ENCODE measurements around the gene ABCC5.
"Not testable (repeated sequence)": the region's sequence is repeated elsewhere in the genome, so short reads cannot be mapped to it uniquely, and the experiment has no call there.

ABCC5 gene

GRCh38 chr3:184017672-184018423, at the start of gene ABCC5:
Gene ABCC5 (minus strand): TSS chr3:184017884. CDS start chr3:184014392, 3,492 bp downstream.
- peak; percentile 93 for DNase-seq

- DNase-seq: no peak
Measured at GRCh38 chr3:184066211-184066610, 48.5 kb upstream of the ABCC5 start.

DNA sequence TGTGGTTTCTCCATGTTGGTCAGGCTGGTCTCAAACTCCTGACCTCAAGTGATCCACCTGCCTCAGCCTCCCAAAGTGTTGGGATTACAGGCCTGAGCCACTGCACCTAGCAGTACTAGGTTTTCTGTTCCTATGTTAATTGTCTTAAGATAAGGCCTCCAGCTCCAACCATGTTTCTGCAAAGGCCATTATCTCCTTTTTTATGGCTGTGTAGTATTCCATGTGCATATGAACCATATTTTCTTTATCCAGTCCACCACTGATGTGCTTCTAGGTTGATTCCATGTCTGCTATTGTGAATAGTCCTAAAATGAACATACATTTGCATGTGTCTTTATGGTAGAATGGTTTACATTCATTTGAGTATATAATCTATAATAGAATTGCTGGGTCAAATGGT, 45.0 kb upstream of the ABCC5 start:
- DNase-seq: no peak

DNA sequence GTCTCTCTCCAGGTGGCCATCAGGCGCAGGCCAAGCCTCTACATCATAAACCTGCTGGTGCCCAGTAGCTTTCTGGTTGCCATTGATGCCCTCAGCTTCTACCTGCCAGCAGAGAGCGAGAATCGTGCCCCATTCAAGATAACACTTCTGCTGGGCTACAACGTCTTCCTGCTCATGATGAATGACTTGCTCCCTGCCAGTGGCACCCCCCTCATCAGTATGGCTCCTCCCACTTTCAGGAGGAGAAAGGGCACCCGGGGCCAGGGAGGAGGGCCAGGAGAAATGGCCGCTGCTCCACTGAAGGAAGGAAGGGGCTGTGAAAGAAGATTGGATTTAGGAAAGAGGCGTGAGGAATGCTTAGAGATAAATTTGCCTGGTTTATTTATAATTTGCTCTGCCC, 41.7 kb upstream of the ABCC5 start:
- no peak for DNase-seq

DNA sequence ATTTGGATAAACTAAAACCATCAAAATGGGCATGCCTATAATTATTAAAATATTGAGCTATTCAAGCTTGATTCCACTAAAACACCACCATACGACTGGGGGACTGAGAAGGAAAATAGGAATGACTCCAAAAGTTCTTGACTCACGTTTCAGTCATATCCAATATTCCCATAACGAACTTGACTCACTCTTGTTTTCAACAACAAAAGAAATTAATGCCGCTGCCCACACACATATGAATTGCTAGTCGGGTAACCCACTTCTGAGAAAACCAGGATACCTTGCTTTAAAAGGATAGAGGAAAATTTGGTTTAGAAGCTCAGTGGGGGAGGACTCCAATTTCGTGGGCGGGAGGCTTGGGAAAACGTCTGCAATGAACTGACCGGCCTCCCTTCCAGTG, 40.3 kb upstream of the ABCC5 start:
- DNase-seq: no peak

GRCh38 chr3:184052767-184053166, 35.1 kb upstream of the ABCC5 start, which contains the start of gene HTR3C:
Gene HTR3C (plus strand): TSS chr3:184053047. CDS start chr3:184053081, 34 bp downstream.
- no peak for DNase-seq

DNA sequence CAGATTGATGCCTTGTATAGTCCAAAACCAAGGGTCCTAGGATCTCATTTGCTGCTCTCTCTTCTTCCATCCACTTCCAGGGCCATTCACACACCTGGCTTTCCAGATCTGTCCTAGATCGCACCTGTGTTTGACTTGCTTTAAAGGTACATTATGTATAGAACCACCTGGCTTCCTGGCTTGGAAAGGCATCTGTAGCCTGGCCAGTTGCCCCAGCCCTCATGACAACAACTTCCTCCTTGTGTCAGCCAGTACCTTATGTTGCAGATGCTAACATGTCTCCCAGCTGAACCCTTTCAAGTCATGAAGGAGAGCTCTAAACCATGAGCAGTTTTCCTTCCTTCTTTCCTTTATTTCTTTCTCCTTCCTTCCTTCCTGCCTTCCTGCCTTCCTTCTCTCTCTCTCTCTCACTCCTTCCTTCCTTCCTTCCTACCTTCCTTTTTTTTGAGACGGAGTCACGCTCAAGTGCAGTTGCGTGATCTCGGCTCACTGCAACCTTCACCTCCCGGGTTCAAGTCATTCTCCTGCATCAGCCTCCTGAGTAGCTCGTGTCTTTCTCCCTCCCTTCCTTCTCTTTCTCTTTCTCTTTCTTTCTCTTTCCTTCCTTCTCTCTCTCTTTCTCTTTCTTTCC, 32.6 kb upstream of the ABCC5 start:
- DNase-seq: no peak

- DNase-seq: no peak
Measured at GRCh38 chr3:184045995-184046394, 28.3 kb upstream of the ABCC5 start.

DNA sequence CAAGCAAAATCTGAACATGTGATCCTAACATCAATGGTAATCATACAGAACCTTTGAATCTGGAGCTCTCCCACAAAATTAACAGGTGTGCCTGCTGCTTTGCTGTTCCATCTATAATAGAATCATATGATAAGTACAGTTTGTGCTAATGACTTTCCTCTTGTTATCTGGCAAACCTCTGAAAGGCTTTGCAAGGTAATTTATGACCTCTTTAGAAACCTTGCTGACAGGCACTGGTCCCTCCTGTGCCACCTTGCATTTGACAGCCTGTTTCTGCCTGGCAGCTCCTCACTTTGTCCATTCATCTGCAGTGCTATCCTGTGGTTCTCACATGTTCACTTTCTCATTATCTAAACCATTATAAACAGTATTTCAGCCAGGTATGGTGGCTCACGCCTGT, 24.9 kb upstream of the ABCC5 start:
- DNase-seq: no peak

DNA sequence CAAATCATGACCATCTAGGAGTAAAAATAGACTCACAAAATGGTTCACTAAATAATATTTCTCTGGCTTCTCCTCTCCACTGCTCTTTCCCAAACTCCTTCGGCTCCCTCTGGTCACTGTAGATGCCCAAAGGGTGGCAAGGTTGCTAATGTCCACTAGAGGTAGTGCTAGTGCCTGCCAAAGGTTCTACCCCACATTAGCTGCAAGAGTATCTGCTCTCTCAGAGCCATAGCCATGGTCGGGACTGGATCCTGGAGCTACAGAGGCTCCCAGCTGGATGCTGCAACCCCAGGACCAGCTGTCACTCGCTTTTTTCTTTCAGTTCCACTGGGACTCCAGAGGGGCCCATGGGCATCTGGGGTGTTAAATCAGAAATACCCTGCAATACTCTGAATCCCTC, 22.3 kb upstream of the ABCC5 start:
- DNase-seq: peak; percentile 25

- peak; percentile 7 for DNase-seq
Measured at GRCh38 chr3:184039414-184039813, 21.7 kb upstream of the ABCC5 start.

- not testable (repeated sequence) for DNase-seq
Measured at GRCh38 chr3:184038307-184038706, 20.6 kb upstream of the ABCC5 start.

DNA sequence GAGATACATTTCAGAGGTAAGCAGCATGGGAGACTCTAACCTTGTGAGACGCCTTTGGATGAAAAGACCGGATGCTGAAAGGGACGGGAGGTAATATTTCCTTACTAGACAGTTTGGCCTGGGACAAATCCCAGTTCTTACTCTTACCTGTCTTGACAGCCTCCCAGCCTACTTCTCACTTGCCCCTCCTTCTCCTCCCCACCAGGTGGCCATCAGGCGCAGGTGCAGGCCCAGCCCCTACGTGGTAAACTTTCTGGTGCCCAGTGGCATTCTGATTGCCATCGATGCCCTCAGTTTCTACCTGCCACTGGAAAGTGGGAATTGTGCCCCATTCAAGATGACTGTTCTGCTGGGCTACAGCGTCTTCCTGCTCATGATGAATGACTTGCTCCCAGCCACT, 20.1 kb upstream of the ABCC5 start:
- DNase-seq: no peak

DNA sequence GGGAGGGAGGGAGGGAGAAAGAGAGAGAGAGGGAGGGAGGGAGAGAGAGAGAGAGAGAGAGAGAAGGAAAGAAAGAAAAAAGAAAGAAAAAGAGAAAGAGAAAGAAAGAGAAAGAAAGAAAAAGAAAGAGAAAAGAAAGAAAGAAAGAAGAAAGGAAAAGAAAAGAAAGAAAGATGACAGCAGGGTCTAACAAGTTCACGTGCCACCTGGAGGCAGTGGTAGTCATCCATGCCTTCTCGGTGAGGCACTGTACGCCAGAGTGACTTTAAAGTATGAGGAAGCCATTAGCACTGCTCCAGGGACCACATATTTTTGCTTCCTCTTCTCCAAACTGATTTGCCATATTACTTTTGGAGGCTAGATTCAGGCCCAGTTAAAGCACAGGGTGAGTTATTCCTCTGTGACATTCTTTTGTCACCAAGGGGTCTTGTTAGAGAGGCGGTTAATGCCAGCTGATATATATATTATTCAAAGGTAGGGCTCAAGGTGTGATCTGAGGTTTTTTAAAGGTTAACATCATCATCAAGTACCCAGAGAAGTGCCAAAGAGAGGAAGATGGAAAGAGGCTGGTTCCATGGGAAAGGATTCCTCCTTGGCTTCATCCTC, 13.6 kb upstream of the ABCC5 start, which contains the start of gene HTR3D:
TSS of gene HTR3D (plus strand) at position 556 of the 606 bp plus-strand sequence. CDS start at position 556, 0 bp downstream.
- DNase-seq: peak; percentile 8

- DNase-seq: peak; percentile 44
Measured at GRCh38 chr3:184030536-184030935, 12.9 kb upstream of the ABCC5 start.

GRCh38 chr3:184029443-184029842, 11.8 kb upstream of the ABCC5 start:
- no peak for DNase-seq

DNA sequence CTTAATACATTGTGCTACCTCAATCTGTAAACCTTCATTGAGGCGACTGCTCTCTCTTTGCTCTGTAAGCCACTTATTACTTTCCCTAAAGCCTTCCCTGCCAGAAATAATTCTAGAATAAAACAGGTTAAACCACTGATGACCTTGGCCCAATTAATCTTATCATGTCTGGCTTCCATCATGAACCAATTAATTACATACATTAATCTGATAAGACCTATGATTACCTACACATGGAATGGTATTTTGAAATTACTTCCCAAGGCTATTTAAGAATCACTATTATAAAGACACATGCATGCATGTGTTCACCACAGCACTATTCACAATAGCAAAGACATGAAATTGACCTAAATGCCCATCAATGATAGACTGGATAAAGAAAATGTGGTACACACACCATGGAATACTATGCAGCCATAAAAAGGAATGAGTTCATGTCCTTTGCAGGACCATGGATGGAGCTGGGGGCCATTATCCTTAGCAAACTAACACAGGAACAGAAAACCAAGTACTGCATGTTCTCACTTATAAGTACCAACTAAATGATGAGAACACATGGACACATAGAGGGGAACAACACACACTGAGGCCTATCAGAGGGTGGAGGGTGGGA, 10.7 kb upstream of the ABCC5 start:
- DNase-seq: not testable (repeated sequence)

GRCh38 chr3:184025256-184025655, 7.6 kb upstream of the ABCC5 start:
- DNase-seq: not testable (repeated sequence)

GRCh38 chr3:184022323-184022722, 4.6 kb upstream of the ABCC5 start:
- DNase-seq: peak; percentile 89

DNA sequence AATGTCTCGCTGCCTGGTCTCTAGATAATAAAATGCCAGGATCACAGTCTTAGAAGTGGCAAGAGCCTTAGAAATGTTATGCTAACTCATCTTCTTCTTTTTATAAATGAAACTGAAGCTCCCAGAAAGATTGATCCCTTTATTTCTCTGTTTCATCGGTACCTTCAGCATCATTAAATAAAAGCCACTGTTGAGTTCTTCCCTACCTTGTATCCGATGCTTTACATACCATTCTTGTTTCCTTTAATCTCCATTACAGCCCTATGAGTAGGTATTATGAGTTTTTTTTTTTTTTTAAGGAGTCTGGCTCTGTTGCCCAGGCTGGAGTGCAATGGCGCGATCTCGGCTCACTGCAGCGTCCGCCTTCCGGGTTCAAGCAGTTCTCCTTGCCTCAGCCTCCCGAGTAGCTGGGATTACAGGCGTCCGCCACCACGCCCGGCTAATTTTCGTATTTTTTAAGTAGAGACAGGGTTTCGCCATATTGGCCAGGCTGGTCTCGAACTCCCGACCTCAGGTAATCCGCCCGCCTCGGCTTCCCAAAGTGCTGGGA, 815 bp upstream of the ABCC5 start:
- DNase-seq: no peak

- peak; percentile 57 for DNase-seq
Measured at GRCh38 chr3:184016811-184017671, 643 bp downstream of the ABCC5 start.

DNA sequence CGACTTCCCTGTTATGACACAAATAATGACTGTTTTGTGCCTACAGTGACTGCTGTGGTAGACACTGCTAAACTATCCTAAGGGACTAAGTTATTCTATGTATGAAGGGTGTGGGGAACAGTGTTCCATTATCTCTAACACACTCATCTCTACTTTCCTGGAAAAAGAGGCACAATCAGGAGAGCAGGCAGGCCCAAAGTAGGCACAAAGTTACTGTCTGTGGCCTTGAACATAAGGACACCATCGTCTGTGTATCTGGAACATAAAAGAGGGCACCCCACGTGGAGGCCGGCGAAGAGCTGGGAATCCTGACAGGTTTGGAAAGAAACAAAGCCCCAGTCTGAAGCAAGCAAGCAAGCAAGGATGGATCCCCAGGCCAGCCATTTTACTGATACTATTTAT, 1.5 kb downstream of the ABCC5 start:
- no peak for DNase-seq
